ACC112 (cell line): ENCODE measurements around the gene LRRC8D.

Experiments used
- H2AFZ ChIP-seq: fragments of 200-600 bp; sonication (generic); one replicate; pipeline ENCODE4 v1.6.0; 2017; ENCODE audit warnings: antibody characterized with exemption, low read length; ENCODE audit not compliant: unreplicated experiment
- H3K27ac ChIP-seq: fragments of 200-600 bp; sonication (generic); 2 replicates; pipeline ENCODE4 v1.5.1; 2014; ENCODE audit warnings: low read depth, mild to moderate bottlenecking, antibody characterized with exemption, low read length, moderate library complexity
- H3K27me3 ChIP-seq: fragments of 200-600 bp; sonication (generic); 2 replicates; pipeline ENCODE4 v1.6.1; 2014; ENCODE audit warnings: mild to moderate bottlenecking, antibody characterized with exemption, low read length, moderate library complexity, mixed read lengths; ENCODE audit not compliant: insufficient read depth
- H3K36me3 ChIP-seq: fragments of 200-600 bp; sonication (generic); 2 replicates; pipeline ENCODE4 v1.6.1; 2016; ENCODE audit warnings: mild to moderate bottlenecking, antibody characterized with exemption, low read length, moderate library complexity, mixed read lengths; ENCODE audit not compliant: insufficient read depth
- H3K4me1 ChIP-seq: fragments of 200-600 bp; sonication (generic); one replicate; pipeline ENCODE4 v1.6.1; 2016; ENCODE audit warnings: low read length, mixed read lengths; ENCODE audit not compliant: insufficient read depth, unreplicated experiment, control insufficient read depth
- H3K4me3 ChIP-seq: fragments of 200-600 bp; sonication (generic); 2 replicates; pipeline ENCODE4 v1.5.1; 2014; ENCODE audit warnings: mild to moderate bottlenecking, low read depth, low read length
- H3K79me2 ChIP-seq: fragments of 200-600 bp; sonication (generic); one replicate; pipeline ENCODE4 v1.6.0; 2016; ENCODE audit warnings: low read length; ENCODE audit not compliant: control insufficient read depth, unreplicated experiment, insufficient read depth

LRRC8D gene

GRCh38 chr1:89942014-89942413, 121.2 kb downstream of the LRRC8D start:
- Histone ChIP-seq H2AFZ (no peak overlapping the region), H3K36me3 (no peaks in the 10 kb centered on the region), H3K4me3 (no peak overlapping the region), H3K4me1 (peaks cover 27% of the 10 kb centered on the region), H3K79me2 (no peaks in the 10 kb centered on the region), H3K27ac (no peak overlapping the region), H3K27me3 (no peaks in the 10 kb centered on the region)

GRCh38 chr1:89942825-89943658, 122.2 kb downstream of the LRRC8D start:
- peaks cover 21% of the 10 kb centered on the region for H3K4me1 ChIP-seq
- no peak overlapping the region for H3K4me3 ChIP-seq
- no peak overlapping the region for H3K27ac ChIP-seq
- no peaks in the 10 kb centered on the region for H3K79me2 ChIP-seq
- H2AFZ ChIP-seq: no peak overlapping the region
- H3K36me3 ChIP-seq: no peaks in the 10 kb centered on the region
- H3K27me3 ChIP-seq: no peaks in the 10 kb centered on the region

- H3K4me3 ChIP-seq: no peak overlapping the region
- no peak overlapping the region for H3K27ac ChIP-seq
- peaks cover 14% of the 10 kb centered on the region for H3K4me1 ChIP-seq
- no peak overlapping the region for H2AFZ ChIP-seq
- H3K27me3 ChIP-seq: no peaks in the 10 kb centered on the region
- no peaks in the 10 kb centered on the region for H3K79me2 ChIP-seq
- H3K36me3 ChIP-seq: no peaks in the 10 kb centered on the region
These were observed 123.3 kb downstream of the LRRC8D start for GRCh38 chr1:89943846-89944781.

GRCh38 chr1:89945852-89946476, 125.1 kb downstream of the LRRC8D start:
- Histone ChIP-seq H3K27ac (no peak overlapping the region), H3K4me3 (no peak overlapping the region), H3K27me3 (no peaks in the 10 kb centered on the region), H3K4me1 (peaks cover 14% of the 10 kb centered on the region), H2AFZ (no peak overlapping the region), H3K36me3 (no peaks in the 10 kb centered on the region), H3K79me2 (no peaks in the 10 kb centered on the region)

- H2AFZ ChIP-seq: no peak overlapping the region
- no peaks in the 10 kb centered on the region for H3K79me2 ChIP-seq
These were observed 125.7 kb downstream of the LRRC8D start for GRCh38 chr1:89946532-89946931.

GRCh38 chr1:89948722-89949345, 128.0 kb downstream of the LRRC8D start:
- H3K27ac ChIP-seq: no peak overlapping the region
- H3K4me3 ChIP-seq: no peak overlapping the region
- H3K27me3 ChIP-seq: no peaks in the 10 kb centered on the region
- H3K36me3 ChIP-seq: no peaks in the 10 kb centered on the region
- H2AFZ ChIP-seq: no peak overlapping the region
- H3K79me2 ChIP-seq: no peaks in the 10 kb centered on the region
- peaks cover 31% of the 10 kb centered on the region for H3K4me1 ChIP-seq

More at GRCh38 chr1:89946532-89946931, 125.7 kb downstream of the LRRC8D start:
- Histone ChIP-seq H3K4me3 (no peak overlapping the region), H3K4me1 (peaks cover 16% of the 10 kb centered on the region), H3K27me3 (no peaks in the 10 kb centered on the region), H3K27ac (no peak overlapping the region), H3K36me3 (no peaks in the 10 kb centered on the region)

GRCh38 chr1:89949991-89950624, 129.3 kb downstream of the LRRC8D start:
- Histone ChIP-seq H3K4me1 (peaks cover 38% of the 10 kb centered on the region), H2AFZ (no peak overlapping the region), H3K27me3 (no peaks in the 10 kb centered on the region), H3K27ac (no peak overlapping the region), H3K36me3 (no peaks in the 10 kb centered on the region), H3K4me3 (no peak overlapping the region), H3K79me2 (no peaks in the 10 kb centered on the region)

GRCh38 chr1:89950703-89951102, 129.9 kb downstream of the LRRC8D start:
- Histone ChIP-seq H3K27me3 (no peaks in the 10 kb centered on the region), H3K4me1 (peaks cover 34% of the 10 kb centered on the region), H2AFZ (no peak overlapping the region), H3K27ac (no peak overlapping the region), H3K36me3 (no peaks in the 10 kb centered on the region), H3K4me3 (no peak overlapping the region), H3K79me2 (no peaks in the 10 kb centered on the region)

GRCh38 chr1:89951766-89952604, 131.2 kb downstream of the LRRC8D start:
- H3K27ac ChIP-seq: peak overlapping the region; percentile 94
- H2AFZ ChIP-seq: peak overlapping the region; percentile 6
- no peaks in the 10 kb centered on the region for H3K27me3 ChIP-seq
- H3K4me1 ChIP-seq: peaks cover 28% of the 10 kb centered on the region
- no peaks in the 10 kb centered on the region for H3K36me3 ChIP-seq
- no peaks in the 10 kb centered on the region for H3K79me2 ChIP-seq
- H3K4me3 ChIP-seq: 0 out of 2 replicates have a peak overlapping the region, but pooled peaks have one; percentile 0
